K562 (cell line): Measurements from ENCODE around the gene HSPA4. TPM values are rescaled to one million over a fixed set of nuclear protein-coding genes. Genes with fewer than 3 reads are reported as not detected.
"Not testable (repeated sequence)": the region's sequence is repeated elsewhere in the genome, so short reads cannot be mapped to it uniquely, and the experiment has no call there.

Source experiments
- ATAC-seq: fragments of 200-7000 bp; cut with Tn5 transposase; 3 replicates; pipeline ENCODE4 v1.9.1; 2020; ENCODE audit warnings: moderate library complexity
- BruUV-seq: library from RNA; stranded (reverse); fragments of 400-500 nt; replicated peaks from 2 replicates; lab custom pipeline; 2021; lab: Mats Ljungman, UMichigan
- CTCF ChIA-PET: fragments of 300-600 bp; formaldehyde crosslinking; extraction: SDS; loops from one replicate; lab custom pipeline; 2021; ENCODE audit warnings: low intra/inter-chr PET ratio; lab: Yijun Ruan, JAX
- POLR2A ChIA-PET: fragments of 300-600, 350-650 bp; sonication (Branson Sonifier 250); formaldehyde crosslinking; extraction: SDS; loops from one replicate; lab custom pipeline; 2021; ENCODE audit warnings: antibody characterized with exemption, inconsistent platforms; lab: Yijun Ruan, JAX
- DNase-seq, 4 experiments: peaks; one replicate each; pipeline versions ENCODE4 v3.0.0 to v3.0.0-alpha.2; 2011 to 2018; ENCODE audit warnings: low spot score in 3 of 4, mixed read lengths in 3 of 4; ENCODE audit errors: extremely low read depth in 1 of 4
- FAIRE-seq: peaks from 2 replicates; lab custom pipeline; 2011; peaks lifted over from hg19 to GRCh38; lab: Jason Lieb, UNC
- H2AFZ ChIP-seq: 2 replicates; pipeline ENCODE4 v1.6.0; 2011; ENCODE audit warnings: low read depth, low read length, control low read depth, inconsistent platforms
- H3K27ac ChIP-seq: fragments of 200-600 bp; 3 replicates; pipeline ENCODE4 v1.8.0; 2011; ENCODE audit warnings: low read depth, mild to moderate bottlenecking, control low read depth, inconsistent platforms, low read length, moderate library complexity, mixed read lengths; ENCODE audit errors: extremely low read depth
- H3K27me3 ChIP-seq, 2 experiments: fragments of 300-600 bp in 1 of 2; 2 replicates in 1 of 2; 3 replicates in 1 of 2; pipeline versions ENCODE4 v1.6.0 to v1.8.0; 2011; ENCODE audit warnings: inconsistent platforms in 2 of 2, low read length in 2 of 2, mild to moderate bottlenecking in 1 of 2, mixed read lengths in 1 of 2, moderate library complexity in 1 of 2; ENCODE audit not compliant: control insufficient read depth in 2 of 2, insufficient read depth in 2 of 2
- H3K36me3 ChIP-seq: fragments of 300-600 bp; 3 replicates; pipeline ENCODE4 v1.8.0; 2011; ENCODE audit warnings: mild to moderate bottlenecking, low read length, inconsistent platforms; ENCODE audit not compliant: control insufficient read depth, insufficient read depth
- H3K4me1 ChIP-seq, 2 experiments: fragments of 200-600 bp in 1 of 2; replicated peaks in 1 of 2; 2 replicates in 1 of 2; 3 replicates in 1 of 2; pipeline versions ENCODE4 v1.5.1 to v1.8.0; 2011; ENCODE audit warnings: inconsistent platforms in 2 of 2, low read length in 2 of 2, mild to moderate bottlenecking in 1 of 2, mixed read lengths in 1 of 2, moderate library complexity in 1 of 2; ENCODE audit not compliant: control insufficient read depth in 2 of 2, insufficient read depth in 2 of 2
- H3K4me2 ChIP-seq: 2 replicates; pipeline ENCODE4 v1.6.1; 2011; ENCODE audit warnings: low read length, control low read depth, inconsistent platforms, mixed read lengths; ENCODE audit not compliant: insufficient read depth
- H3K4me3 ChIP-seq: fragments of 200-600 bp; sonication (generic), shearing (Covaris generic); 2 replicates; pipeline ENCODE4 v1.5.1; 2016; ENCODE audit warnings: control low read depth, inconsistent platforms
- H3K79me2 ChIP-seq: fragments of 200-600 bp; 3 replicates; pipeline ENCODE4 v1.8.0; 2011; ENCODE audit warnings: low read length, inconsistent platforms; ENCODE audit not compliant: control insufficient read depth, insufficient read depth
- H3K9ac ChIP-seq, 2 experiments: 2 replicates each; pipeline versions ENCODE4 v1.6.0 to v1.6.1; 2011; ENCODE audit warnings: low read depth in 2 of 2, low read length in 2 of 2, control low read depth in 1 of 2, inconsistent platforms in 1 of 2, mild to moderate bottlenecking in 1 of 2, mixed read lengths in 1 of 2; ENCODE audit not compliant: insufficient read depth in 1 of 2
- H3K9me1 ChIP-seq: one replicate; pipeline ENCODE4 v1.6.0; 2011; ENCODE audit warnings: inconsistent platforms, mild to moderate bottlenecking, low read length, moderate library complexity; ENCODE audit not compliant: control insufficient read depth, insufficient read depth
- H3K9me3 ChIP-seq: replicated peaks from 2 replicates; pipeline ENCODE4 v1.5.1; 2011; ENCODE audit warnings: low read depth, low read length, inconsistent platforms; ENCODE audit not compliant: control insufficient read depth, insufficient read depth
- H4K20me1 ChIP-seq: replicated peaks from 2 replicates; pipeline ENCODE4 v1.6.1; 2011; ENCODE audit warnings: low read length, inconsistent platforms, mixed read lengths; ENCODE audit not compliant: control insufficient read depth, insufficient read depth
- CBFB ChIP-seq: sonication (generic); formaldehyde crosslinking; IDR thresholded peaks from 2 replicates; pipeline ENCODE4 v1.4.0; 2020; ENCODE audit warnings: mild to moderate bottlenecking, missing genetic modification reagents
- WGBS: fragments of 100-300 bp; shearing (Covaris generic); methylation state at CpG from one replicate; pipeline ENCODE4 v1.1.6; 2016; ENCODE audit warnings: low coverage, mixed read lengths; ENCODE audit not compliant: insufficient coverage; ENCODE audit errors: missing lambda C conversion rate; 5-methylcytosine and 5-hydroxymethylcytosine counted together
- in situ Hi-C: fragments of 300-500 bp; cut with MboI; formaldehyde crosslinking; loops from 4 replicates; pipeline ENCODE4 v1.15.0; 2018; ENCODE audit warnings: inconsistent platforms, mixed read lengths
- intact Hi-C: fragments of 100-400 bp; cut with micrococcal nuclease; formaldehyde crosslinking; loops from 2 replicates; pipeline ENCODE4 v1.14.2; 2022
- polyA plus RNA-seq, 8 experiments: library from polyadenylated mRNA; depleted of rRNA in 4 of 8; stranded (reverse) in 5 of 8; unstranded in 3 of 8; fragments of >200 nt; fragmentation: Nextera tagmentation in 2 of 8; fragmentation: Illumina TruSeq in 1 of 8; extraction: Ambion mirVana in 2 of 8; extraction: Trizol in 1 of 8; gene quantifications; 2 replicates each; pipeline versions ENCODE4 v1.2.1 to v1.2.3, GENCODE V29; 2011 to 2014; ENCODE audit warnings: inconsistent platforms in 1 of 8, missing spikeins in 1 of 8
- total RNA-seq, 7 experiments: library from RNA; depleted of rRNA in 6 of 7; stranded (reverse); fragments of >200 nt in 6 of 7; fragmentation: Illumina TruSeq in 2 of 7; extraction: Trizol in 2 of 7; gene quantifications; 2 replicates each; pipeline versions ENCODE4 v1.2.1 to v1.2.3, GENCODE V29; 2011 to 2021; ENCODE audit warnings: low replicate concordance in 1 of 7
- TF ChIP-seq, protein P1 (sequence below), 2 experiments: fragments of 450-650 bp in 1 of 2; sonication (generic) in 1 of 2; formaldehyde crosslinking in 1 of 2; IDR thresholded peaks in 1 of 2; conservative IDR thresholded peaks in 1 of 2; 2 replicates each; pipeline versions ENCODE4 v1.6.1 to v1.8.1; 2016 to 2023; ENCODE audit warnings: mild to moderate bottlenecking in 2 of 2, moderate library complexity in 2 of 2, inconsistent platforms in 1 of 2, missing genetic modification reagents in 1 of 2

The HSPA4 gene
- total and polyA plus RNA-seq, 9 of the 15 experiments (the other 6 are each of a cell fraction or from before 2014, with no cell fraction given), result 90.3 to 286 (median 148) TPM

DNA sequence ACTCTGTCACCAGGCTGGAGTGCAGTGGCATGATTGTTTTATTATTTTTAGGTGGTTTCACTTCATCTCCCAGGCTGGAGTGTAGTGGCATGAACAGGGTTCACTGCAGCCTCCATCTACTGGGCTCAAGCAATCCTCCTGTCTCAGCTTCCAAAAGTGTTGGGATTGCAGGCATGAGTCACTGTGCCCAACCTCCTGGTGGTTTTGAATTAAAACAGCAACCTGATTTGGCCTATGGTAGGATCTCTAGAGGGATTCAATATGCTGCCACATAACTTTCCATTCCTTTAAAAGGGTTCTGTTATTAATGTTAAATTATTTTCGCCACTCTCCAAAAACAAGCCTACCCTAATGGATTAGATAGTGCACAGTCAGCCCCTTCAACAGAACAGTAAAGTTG is 9.9 kb upstream of the HSPA4 start:
- no peak for ATAC-seq
- no peaks in the 10 kb centered on the region; a peak in 1 of 5 replicates for H3K4me1 ChIP-seq
- intact Hi-C loops, result no loop called here

DNA sequence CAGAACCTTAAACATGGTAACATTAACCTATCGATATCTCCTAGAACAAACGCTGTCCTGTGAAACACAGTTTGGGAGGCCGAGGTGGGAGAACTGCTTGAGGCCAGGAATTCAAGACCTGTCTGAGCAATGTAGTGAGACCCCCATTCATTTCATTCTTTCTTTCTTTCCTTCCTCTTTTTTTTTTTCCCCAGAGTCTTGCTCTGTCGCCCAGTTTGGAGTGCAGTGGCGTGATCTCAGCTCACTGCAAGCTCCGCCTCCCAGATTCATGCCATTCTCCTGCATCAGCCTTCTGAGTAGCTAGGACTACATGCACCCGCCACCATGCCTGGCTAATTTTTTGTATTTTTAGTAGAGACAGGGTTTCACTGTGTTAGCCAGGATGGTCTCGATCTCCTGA is 5.3 kb upstream of the HSPA4 start:
- H3K9me3 ChIP-seq, ATAC-seq, H3K4me2 ChIP-seq, H3K9ac ChIP-seq, H3K9me1 ChIP-seq, H3K4me3 ChIP-seq, BruUV-seq, H3K27ac ChIP-seq, H3K27me3 ChIP-seq, H4K20me1 ChIP-seq, H2AFZ ChIP-seq, FAIRE-seq, in situ Hi-C loops, H3K36me3 ChIP-seq, intact Hi-C loops, CTCF ChIA-PET, DNase-seq: not testable (repeated sequence)
- WGBS, result 85% methylated on average over 5 of the region's 8 CpGs
- Histone ChIP-seq H3K79me2 (peaks cover 21% of the 10 kb centered on the region), H3K4me1 (peaks cover 4 to 21% of the 10 kb centered on the region in 2 experiments; a peak in 4 of 5 replicates)
- POLR2A ChIA-PET, result interaction anchor here (2.2 kb wide), 1 partner anchor 15 kb away, joined by 7 read pairs; no protein-coding TSS in a partner anchor

More for the DNA sequence above, 9.9 kb upstream of the HSPA4 start:
- FAIRE-seq (peak; percentile 46), DNase-seq (no peak)
- in situ Hi-C loops, result no loop called here
- Histone ChIP-seq H3K4me3 (no peak overlapping the region), H3K4me2 (no peak overlapping the region), H2AFZ (0 out of 2 replicates have a peak overlapping the region, but pooled peaks have one; percentile 33), H3K9me3 (no peaks in the 10 kb centered on the region), H3K27me3 (no peaks in the 10 kb centered on the region), H3K27ac (no peak overlapping the region), H4K20me1 (no peaks in the 10 kb centered on the region), H3K36me3 (no peaks in the 10 kb centered on the region), H3K79me2 (no peaks in the 10 kb centered on the region), H3K9me1 (no peaks in the 10 kb centered on the region), H3K9ac (no peak overlapping the region)
- 11% methylated on average over 1 of the region's 1 CpG for WGBS
- BruUV-seq, result no TSS peak
- TF ChIP-seq, protein P1, sequence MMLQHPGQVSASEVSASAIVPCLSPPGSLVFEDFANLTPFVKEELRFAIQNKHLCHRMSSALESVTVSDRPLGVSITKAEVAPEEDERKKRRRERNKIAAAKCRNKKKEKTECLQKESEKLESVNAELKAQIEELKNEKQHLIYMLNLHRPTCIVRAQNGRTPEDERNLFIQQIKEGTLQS (IDR thresholded peaks at IDR 0.05), result 0 out of 2 replicates have a peak, but pooled peaks have one; percentile 14
- TF ChIP-seq, protein P1 (CRISPR knock-in tag; conservative IDR thresholded peaks at IDR 0.05), result no peak
- no peak for TF ChIP-seq CBFB (CRISPR knock-in tag)
- POLR2A ChIA-PET, result no interaction called here
- CTCF ChIA-PET, result no interaction called here
